ENCODE results near the gene CTIF. TPM values are rescaled to one million over a fixed set of nuclear protein-coding genes. Genes with fewer than 3 reads are reported as not detected.
A peak's percentile ranks its signal among the peaks of the same experiment; 100 is the strongest.

Gene CTIF
- total RNA-seq, 4 donors from 2014 or later, result 14.1 to 78.2 (median 18.4) TPM

- in situ Hi-C loops (cut with MboI; ENCODE audit: low pct_ligation_motif_present in 1 of 4, low pct_unique_long_range_greater_than_20kb in 1 of 4, low sequenced_read_pairs in 3 of 4), result no loop called here
- Histone ChIP-seq H3K36me3 (no peaks in the 10 kb centered on the region), H3K27ac (no peak overlapping the region), H3K27me3 (no peaks in the 10 kb centered on the region), H3K9me3 (no peaks in the 10 kb centered on the region), H3K4me1 (peaks cover 0 to 15% (median 0%) of the 10 kb centered on the region in 4 donors), H3K4me3 (no peak overlapping the region)
- no peak for TF ChIP-seq POLR2A (IDR thresholded peaks at IDR 0.05)
- TF ChIP-seq POLR2AphosphoS5 (IDR thresholded peaks at IDR 0.05), result no peak
- TF ChIP-seq EP300 (IDR thresholded peaks at IDR 0.05; ENCODE audit: low read depth), result no peak
- TF ChIP-seq, protein P1, sequence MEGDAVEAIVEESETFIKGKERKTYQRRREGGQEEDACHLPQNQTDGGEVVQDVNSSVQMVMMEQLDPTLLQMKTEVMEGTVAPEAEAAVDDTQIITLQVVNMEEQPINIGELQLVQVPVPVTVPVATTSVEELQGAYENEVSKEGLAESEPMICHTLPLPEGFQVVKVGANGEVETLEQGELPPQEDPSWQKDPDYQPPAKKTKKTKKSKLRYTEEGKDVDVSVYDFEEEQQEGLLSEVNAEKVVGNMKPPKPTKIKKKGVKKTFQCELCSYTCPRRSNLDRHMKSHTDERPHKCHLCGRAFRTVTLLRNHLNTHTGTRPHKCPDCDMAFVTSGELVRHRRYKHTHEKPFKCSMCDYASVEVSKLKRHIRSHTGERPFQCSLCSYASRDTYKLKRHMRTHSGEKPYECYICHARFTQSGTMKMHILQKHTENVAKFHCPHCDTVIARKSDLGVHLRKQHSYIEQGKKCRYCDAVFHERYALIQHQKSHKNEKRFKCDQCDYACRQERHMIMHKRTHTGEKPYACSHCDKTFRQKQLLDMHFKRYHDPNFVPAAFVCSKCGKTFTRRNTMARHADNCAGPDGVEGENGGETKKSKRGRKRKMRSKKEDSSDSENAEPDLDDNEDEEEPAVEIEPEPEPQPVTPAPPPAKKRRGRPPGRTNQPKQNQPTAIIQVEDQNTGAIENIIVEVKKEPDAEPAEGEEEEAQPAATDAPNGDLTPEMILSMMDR (IDR thresholded peaks at IDR 0.05), result no peak
- WGBS, 2 donors (ENCODE audit: low coverage in 1 of 2), result 86% methylated on average over 1 of the region's 1 CpG; no CpG with 5 or more reads in 1 of the 2 donors
- intact Hi-C loops (cut with DNase I; ENCODE audit: low total_unique reads), result no loop called here
- no peak for DNase-seq
Observed at GRCh38 chr18:48566589-48566988, 27.8 kb downstream of the CTIF start.

- no peak for DNase-seq
- Histone ChIP-seq H3K27ac (no peak overlapping the region), H3K27me3 (no peaks in the 10 kb centered on the region), H3K36me3 (no peaks in the 10 kb centered on the region), H3K9me3 (no peaks in the 10 kb centered on the region), H3K4me1 (peaks cover 0 to 7% (median 0%) of the 10 kb centered on the region in 4 donors), H3K4me3 (no peak overlapping the region)
- WGBS, 2 donors (ENCODE audit: low coverage in 1 of 2), result 81 to 86% methylated on average over 3 of the region's 3 CpGs
- in situ Hi-C loops (cut with MboI; ENCODE audit: low pct_ligation_motif_present in 1 of 4, low pct_unique_long_range_greater_than_20kb in 1 of 4, low sequenced_read_pairs in 3 of 4) (no loop called here), intact Hi-C loops (cut with DNase I; ENCODE audit: low total_unique reads) (no loop called here)
- TF ChIP-seq, protein P1 (IDR thresholded peaks at IDR 0.05), result no peak
Observed at GRCh38 chr18:48567388-48567787, 28.6 kb downstream of the CTIF start.

DNA sequence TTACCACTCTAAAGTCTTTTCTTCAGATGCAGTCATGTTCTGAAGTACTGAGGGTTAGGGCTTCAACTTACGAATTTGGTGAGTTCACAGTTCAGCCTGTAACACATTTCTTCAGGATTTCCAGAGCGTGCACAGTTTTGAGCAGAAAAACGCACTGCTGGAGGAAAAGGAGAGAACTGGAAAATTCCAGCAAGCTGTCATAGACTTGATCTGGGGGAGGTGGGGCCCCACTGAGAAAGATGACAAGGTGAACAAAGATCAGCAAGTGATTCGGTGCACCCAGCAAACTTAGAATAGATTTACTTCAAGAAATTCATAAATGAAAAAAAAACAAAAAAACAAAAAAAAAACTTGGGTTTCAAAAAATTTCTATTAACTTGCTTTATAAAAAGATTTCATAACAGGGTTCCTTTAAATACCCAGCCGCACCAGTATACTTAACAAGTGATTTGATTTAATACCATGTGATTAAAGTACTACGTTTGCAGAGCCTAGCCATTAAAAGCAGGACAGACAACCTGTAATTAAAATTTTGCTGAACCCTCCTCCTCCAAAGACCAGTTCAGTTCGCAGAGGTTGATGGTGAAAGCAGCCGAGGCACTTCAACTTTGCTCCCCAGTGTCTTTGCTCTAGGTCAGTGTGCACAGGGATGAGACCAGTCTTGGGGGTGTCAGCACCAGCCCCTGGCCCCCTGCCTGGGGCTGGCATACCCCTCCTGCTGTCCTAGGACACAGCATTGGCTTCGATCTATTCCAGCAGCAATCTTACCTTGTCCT is 30.5 kb downstream of the CTIF start:
- Histone ChIP-seq H3K27ac (peak overlapping the region in 1 of 4 donors; percentile 21), H3K9me3 (no peaks in the 10 kb centered on the region), H3K4me3 (no peak overlapping the region), H3K4me1 (no peaks in the 10 kb centered on the region), H3K36me3 (no peaks in the 10 kb centered on the region), H3K27me3 (no peaks in the 10 kb centered on the region)
- WGBS, 2 donors (ENCODE audit: low coverage in 1 of 2), result 71 to 86% methylated on average over 5 to 9 of the region's 9 CpGs
- TF ChIP-seq, protein P1 (IDR thresholded peaks at IDR 0.05), result no peak
- TF ChIP-seq POLR2AphosphoS5 (IDR thresholded peaks at IDR 0.05) (no peak), EP300 (IDR thresholded peaks at IDR 0.05; ENCODE audit: low read depth) (no peak), POLR2A (IDR thresholded peaks at IDR 0.05) (no peak)
- in situ Hi-C loops (cut with MboI; ENCODE audit: low pct_ligation_motif_present in 1 of 4, low pct_unique_long_range_greater_than_20kb in 1 of 4, low sequenced_read_pairs in 3 of 4), result no loop called here
- intact Hi-C loops (cut with DNase I; ENCODE audit: low total_unique reads), result no loop called here
- no peak for DNase-seq

DNA sequence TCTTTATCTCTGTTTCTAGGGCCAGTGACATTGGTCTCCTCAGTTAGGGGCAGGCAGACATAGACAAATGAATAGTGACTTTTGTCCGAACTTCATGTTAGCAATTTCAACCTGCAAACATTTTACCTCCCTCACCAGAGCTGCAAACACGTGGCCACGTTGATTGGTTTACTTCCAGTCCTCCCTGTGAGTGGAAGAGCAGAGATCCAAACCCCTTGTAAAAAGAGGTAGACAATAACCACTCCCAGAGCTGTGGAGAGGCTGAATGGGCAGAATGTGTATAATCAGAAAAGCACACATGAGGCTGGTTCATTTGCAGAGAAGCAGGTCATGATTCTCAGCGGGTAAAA is 31.1 kb downstream of the CTIF start:
- Histone ChIP-seq H3K9me3 (no peaks in the 10 kb centered on the region), H3K36me3 (no peaks in the 10 kb centered on the region), H3K4me3 (no peak overlapping the region), H3K27me3 (no peaks in the 10 kb centered on the region), H3K27ac (peak overlapping the region in 1 of 4 donors; percentile 21), H3K4me1 (no peaks in the 10 kb centered on the region)
- TF ChIP-seq POLR2AphosphoS5 (IDR thresholded peaks at IDR 0.05), result no peak
- no peak for TF ChIP-seq POLR2A (IDR thresholded peaks at IDR 0.05)
- TF ChIP-seq EP300 (IDR thresholded peaks at IDR 0.05; ENCODE audit: low read depth), result no peak
- TF ChIP-seq, protein P1 (IDR thresholded peaks at IDR 0.05), result no peak
- in situ Hi-C loops (cut with MboI; ENCODE audit: low pct_ligation_motif_present in 1 of 4, low pct_unique_long_range_greater_than_20kb in 1 of 4, low sequenced_read_pairs in 3 of 4) (no loop called here), intact Hi-C loops (cut with DNase I; ENCODE audit: low total_unique reads) (no loop called here)
- WGBS, 2 donors (ENCODE audit: low coverage in 1 of 2), result 88 to 90% methylated on average over 1 to 4 of the region's 4 CpGs
- DNase-seq, result no peak

Measured in transverse colon (tissue), 4 donors.